Measurements from ENCODE around the gene TMPRSS11A. TPM values are rescaled to one million over a fixed set of nuclear protein-coding genes. Genes with fewer than 3 reads are reported as not detected.

TMPRSS11A gene
- total and polyA plus RNA-seq, 2 experiments from 2014 or later, result not detected

GRCh38 chr4:67894659-67895058, 68.6 kb downstream of the TMPRSS11A start:
- TF ChIP-seq NANOG (IDR thresholded peaks at IDR 0.05; ENCODE audit: borderline replicate concordance), result no peak
- no peak for TF ChIP-seq JUNB (IDR thresholded peaks at IDR 0.05; ENCODE audit: unreplicated experiment)
- no peak for TF ChIP-seq CTCF (conservative IDR thresholded peaks at IDR 0.05; ENCODE audit: low read depth in 2 of 2)
- TF ChIP-seq ZNF114 (CRISPR knock-in tag; IDR thresholded peaks at IDR 0.05), result no peak
- no peak for TF ChIP-seq ETS1 (IDR thresholded peaks at IDR 0.05)
- no peak for TF ChIP-seq CREB1 (CRISPR knock-in tag; IDR thresholded peaks at IDR 0.05; ENCODE audit: low read depth)
- TF ChIP-seq EZH2phosphoT487 (IDR thresholded peaks at IDR 0.05; ENCODE audit: unreplicated experiment), result no peak
- no peak for TF ChIP-seq EZH2 (IDR thresholded peaks at IDR 0.05; ENCODE audit: low read depth, unreplicated experiment)
- no peak for TF ChIP-seq STAT1 (IDR thresholded peaks at IDR 0.05; ENCODE audit: unreplicated experiment)
- no peak for TF ChIP-seq ZNF331 (CRISPR knock-in tag; IDR thresholded peaks at IDR 0.05; ENCODE audit: low read depth)
- no peak for TF ChIP-seq POLR2AphosphoS5 (IDR thresholded peaks at IDR 0.05; ENCODE audit: low read depth)
- no peak for TF ChIP-seq ZNF462 (CRISPR knock-in tag; IDR thresholded peaks at IDR 0.05)
- TF ChIP-seq REST (IDR thresholded peaks at IDR 0.05; ENCODE audit: unreplicated experiment), result no peak
- H3K4me3 Mint-ChIP-seq, result no peak overlapping the region

More at GRCh38 chr4:67894659-67895058, 68.6 kb downstream of the TMPRSS11A start:
- H3K4me1 ChIP-seq (ENCODE audit: insufficient read depth), result no peaks in the 10 kb centered on the region
- no peak for DNase-seq (ENCODE audit: low spot score)
- H3K4me1 Mint-ChIP-seq, result peaks cover 5% of the 10 kb centered on the region; the same call in 2 of the 3 replicates
- H3K36me3 Mint-ChIP-seq (ENCODE audit: low read depth), result no peaks in the 10 kb centered on the region
- no peak overlapping the region for H3K4me2 ChIP-seq
- H2AFZ ChIP-seq, result no peak overlapping the region
- no peaks in the 10 kb centered on the region for H3K79me2 ChIP-seq (replicated peaks; ENCODE audit: insufficient read depth)
- no peaks in the 10 kb centered on the region for H3F3A ChIP-seq (replicated peaks; ENCODE audit: low read depth)
- peaks cover 4% of the 10 kb centered on the region for H3K27me3 Mint-ChIP-seq (ENCODE audit: insufficient read depth, low read depth, poor library complexity)
- no peaks in the 10 kb centered on the region for H4K20me1 ChIP-seq (replicated peaks; ENCODE audit: insufficient read depth)
- H3K9me2 ChIP-seq (ENCODE audit: insufficient read depth), result no peaks in the 10 kb centered on the region
- H3K36me3 ChIP-seq (ENCODE audit: insufficient read depth), result no peaks in the 10 kb centered on the region
- peaks cover 8% of the 10 kb centered on the region; the same call in 1 of the 3 replicates for H3K9me3 Mint-ChIP-seq
- H3K27me3 ChIP-seq (ENCODE audit: insufficient read depth), result no peaks in the 10 kb centered on the region
- no peak overlapping the region for H3K27ac ChIP-seq (ENCODE audit: low read depth)
- H3K4me3 ChIP-seq, result no peak overlapping the region
- H3K27ac Mint-ChIP-seq, result no peak overlapping the region
- ATAC-seq, result no peak
